Coronary artery (tissue), 2 donors: ENCODE data around the gene CATSPERD.

ENCODE experiments used
- DNase-seq: peaks from one replicate; pipeline ENCODE4 v3.0.0-alpha.2; 2017; ENCODE audit warnings: low spot score
- H3K27ac ChIP-seq, 2 donors: fragments of 200-600 bp; sonication (generic); one replicate each; pipeline ENCODE4 v1.5.1; 2016 to 2019
- H3K4me3 ChIP-seq: fragments of 200-600 bp; sonication (generic); 2 replicates; pipeline ENCODE4 v1.5.1; 2016; ENCODE audit warnings: mild to moderate bottlenecking, moderate library complexity
- CTCF ChIP-seq: fragments of 200-600 bp; sonication (generic); IDR thresholded peaks from one replicate; pipeline ENCODE4 v1.5.1; 2019; ENCODE audit warnings: antibody characterized with exemption

Gene CATSPERD

DNA sequence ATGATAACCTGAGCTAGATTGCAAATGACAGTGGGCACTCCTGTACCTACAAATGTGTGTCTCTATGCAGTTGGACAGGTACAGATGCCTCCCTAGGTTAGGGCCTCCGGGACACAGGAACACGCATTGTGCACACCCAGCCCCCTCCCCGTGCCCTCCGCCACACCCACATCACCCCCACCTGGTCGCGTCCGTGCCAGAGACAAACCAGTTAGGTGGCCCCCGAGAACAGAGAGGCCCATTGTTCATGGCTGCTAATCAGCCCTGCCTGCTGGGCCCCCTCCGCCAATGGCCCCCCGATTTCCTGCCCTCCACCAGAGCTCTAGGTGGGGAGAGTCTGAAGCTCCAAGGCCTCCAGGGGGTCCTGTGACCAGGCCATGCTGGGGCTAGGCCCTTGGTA, 98.2 kb downstream of the CATSPERD start:
- no peak for DNase-seq
- no peak for TF ChIP-seq CTCF
- H3K4me3 ChIP-seq, result no peak overlapping the region
- H3K27ac ChIP-seq, result no peak overlapping the region

GRCh38 chr19:5820785-5821184, 100.3 kb downstream of the CATSPERD start:
- no peak for TF ChIP-seq CTCF
- no peak overlapping the region for H3K27ac ChIP-seq
- no peak for DNase-seq
- no peak overlapping the region for H3K4me3 ChIP-seq

DNA sequence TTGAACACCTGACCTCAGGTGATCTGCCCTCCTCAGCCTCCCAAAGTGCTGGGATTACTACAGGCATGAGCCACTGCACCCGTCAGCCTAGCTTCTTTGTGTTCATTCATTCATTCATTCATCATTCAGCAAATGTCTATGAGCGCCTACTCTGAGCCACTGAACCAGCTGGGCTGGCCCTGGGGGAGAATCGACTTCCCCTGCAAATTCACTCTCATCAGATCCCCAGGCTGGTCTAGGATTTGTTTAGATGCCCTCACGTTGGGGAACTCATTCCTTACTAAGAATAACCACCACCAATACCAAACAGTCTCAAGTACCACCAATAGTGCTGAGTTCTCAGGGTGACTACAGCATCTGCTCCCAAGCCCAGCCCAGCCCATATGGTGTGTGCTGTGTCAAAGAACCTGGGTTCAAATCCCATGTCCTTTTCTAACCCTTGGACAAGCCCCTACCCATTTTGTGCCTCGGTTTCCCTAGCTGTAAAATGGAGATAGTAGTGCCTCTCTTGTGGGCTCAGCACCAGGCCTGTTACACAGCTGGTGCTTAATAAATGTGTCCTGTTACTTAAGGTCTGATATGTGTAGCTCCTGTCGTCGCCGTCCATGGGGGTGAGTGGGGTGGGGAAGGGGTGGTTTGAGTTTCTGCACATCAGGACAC, 101.2 kb downstream of the CATSPERD start:
- Histone ChIP-seq H3K4me3 (no peak overlapping the region), H3K27ac (no peak overlapping the region)
- no peak for TF ChIP-seq CTCF
- no peak for DNase-seq

- no peak for TF ChIP-seq CTCF
- no peak for DNase-seq
Measured at GRCh38 chr19:5822181-5822844, 101.9 kb downstream of the CATSPERD start.

GRCh38 chr19:5823579-5824281, 103.3 kb downstream of the CATSPERD start:
- H3K4me3 ChIP-seq, result no peak overlapping the region
- no peak overlapping the region for H3K27ac ChIP-seq
- DNase-seq, result no peak
- TF ChIP-seq CTCF, result no peak

More at GRCh38 chr19:5822181-5822844, 101.9 kb downstream of the CATSPERD start:
- no peak overlapping the region for H3K27ac ChIP-seq
- H3K4me3 ChIP-seq, result no peak overlapping the region

GRCh38 chr19:5824751-5825150, 104.3 kb downstream of the CATSPERD start:
- no peak overlapping the region for H3K4me3 ChIP-seq
- no peak for DNase-seq
- no peak overlapping the region for H3K27ac ChIP-seq
- no peak for TF ChIP-seq CTCF
